Muscle layer of colon (tissue), 2 donors: ENCODE data around the gene UHMK1.

Experiments
- H3K27ac ChIP-seq: one replicate; pipeline ENCODE4 v1.7.0; 2013; ENCODE audit warnings: low read depth, mild to moderate bottlenecking, low read length, moderate library complexity
- H3K27me3 ChIP-seq, 2 donors: one replicate each; pipeline ENCODE4 v1.7.0; 2013; ENCODE audit warnings: low read length in 2 of 2, mild to moderate bottlenecking in 2 of 2; ENCODE audit not compliant: insufficient read depth in 2 of 2, control insufficient read depth in 1 of 2
- H3K36me3 ChIP-seq: one replicate; pipeline ENCODE4 v1.7.0; 2013; ENCODE audit warnings: mild to moderate bottlenecking, low read length; ENCODE audit not compliant: insufficient read depth
- H3K4me1 ChIP-seq: one replicate; pipeline ENCODE4 v1.7.0; 2013; ENCODE audit warnings: mild to moderate bottlenecking, low read length; ENCODE audit not compliant: insufficient read depth
- H3K4me3 ChIP-seq, 2 donors: one replicate each; pipeline ENCODE4 v1.7.0; 2013; ENCODE audit warnings: low read length in 2 of 2, low read depth in 1 of 2, mild to moderate bottlenecking in 1 of 2, moderate library complexity in 1 of 2
- H3K9ac ChIP-seq: one replicate; pipeline ENCODE4 v1.7.0; 2013; ENCODE audit warnings: low read length
- H3K9me3 ChIP-seq: one replicate; pipeline ENCODE4 v1.7.0; 2013; ENCODE audit warnings: mild to moderate bottlenecking, low read length
- donor health status: abdominal sarcoma.
- donor health status: Adenocarcinoma of cecum.

The UHMK1 gene

DNA sequence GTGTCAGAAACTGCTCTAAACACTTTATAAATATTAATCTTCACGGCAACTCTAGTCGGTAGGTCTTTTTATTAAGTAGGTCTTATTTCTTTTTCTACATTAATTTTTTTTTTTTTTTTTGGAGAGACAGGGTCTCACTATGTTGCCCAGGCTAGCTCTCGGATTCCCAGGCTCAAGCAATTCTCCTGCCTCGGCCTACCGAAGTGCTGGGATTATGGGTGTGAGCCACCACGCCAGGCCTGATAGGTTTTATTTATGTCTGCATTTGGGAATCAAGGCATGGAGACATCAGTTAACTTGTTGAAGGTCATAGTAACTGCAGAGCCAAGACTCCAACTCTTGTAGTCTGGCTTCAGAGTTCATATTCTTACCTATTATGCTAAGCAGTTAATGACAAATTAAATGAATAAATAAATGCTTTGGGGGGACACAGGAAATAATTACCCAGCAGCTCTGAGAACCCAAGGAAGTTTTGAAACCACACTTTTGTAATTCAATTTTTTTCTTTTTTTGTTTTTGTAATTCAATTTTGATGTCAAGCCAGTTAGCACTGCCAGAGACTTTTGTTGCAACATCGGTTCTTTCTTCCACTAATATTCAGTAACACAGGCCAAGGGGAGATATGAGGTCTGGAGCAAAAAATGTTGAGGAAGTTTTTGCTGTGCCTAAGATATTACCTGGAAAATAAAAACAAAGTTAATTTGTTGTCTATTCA lies 54.5 kb downstream of the UHMK1 start:
- H3K36me3 ChIP-seq = no peaks in the 10 kb centered on the region
- peaks cover 7% of the 10 kb centered on the region for H3K4me1 ChIP-seq
- H3K9me3 ChIP-seq = no peaks in the 10 kb centered on the region
- no peak overlapping the region for H3K9ac ChIP-seq
- H3K27ac ChIP-seq = no peak overlapping the region
- H3K4me3 ChIP-seq = no peak overlapping the region
- no peaks in the 10 kb centered on the region for H3K27me3 ChIP-seq

GRCh38 chr1:162552684-162553252 lies 55.1 kb downstream of the UHMK1 start:
- Histone ChIP-seq H3K4me1 (peaks cover 7% of the 10 kb centered on the region), H3K27ac (no peak overlapping the region), H3K27me3 (no peaks in the 10 kb centered on the region), H3K9ac (no peak overlapping the region), H3K4me3 (no peak overlapping the region), H3K9me3 (no peaks in the 10 kb centered on the region), H3K36me3 (no peaks in the 10 kb centered on the region)

DNA sequence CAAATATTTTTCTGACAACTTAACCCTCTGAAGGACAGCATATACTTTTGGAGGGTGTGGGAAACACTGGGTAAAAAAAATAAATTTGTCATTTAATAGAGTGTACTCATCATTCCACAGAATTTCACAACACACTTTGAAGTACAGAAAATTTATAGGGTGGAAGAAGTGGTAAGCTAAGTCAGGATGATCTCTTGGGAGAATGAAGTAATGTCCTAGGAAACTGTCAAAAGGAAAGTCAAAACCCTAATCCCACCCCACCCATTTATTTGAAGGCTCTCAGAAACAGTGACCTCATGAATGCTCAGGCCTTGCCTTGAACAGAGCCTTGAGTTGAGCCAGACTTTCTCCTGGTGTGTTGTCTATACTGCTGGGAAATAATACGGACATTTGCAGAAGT lies 56.6 kb downstream of the UHMK1 start:
- no peak overlapping the region for H3K27ac ChIP-seq
- H3K36me3 ChIP-seq = no peaks in the 10 kb centered on the region
- H3K4me1 ChIP-seq = peaks cover under 1% of the 10 kb centered on the region
- no peak overlapping the region for H3K9ac ChIP-seq
- no peaks in the 10 kb centered on the region for H3K27me3 ChIP-seq
- no peaks in the 10 kb centered on the region for H3K9me3 ChIP-seq
- H3K4me3 ChIP-seq = no peak overlapping the region

DNA sequence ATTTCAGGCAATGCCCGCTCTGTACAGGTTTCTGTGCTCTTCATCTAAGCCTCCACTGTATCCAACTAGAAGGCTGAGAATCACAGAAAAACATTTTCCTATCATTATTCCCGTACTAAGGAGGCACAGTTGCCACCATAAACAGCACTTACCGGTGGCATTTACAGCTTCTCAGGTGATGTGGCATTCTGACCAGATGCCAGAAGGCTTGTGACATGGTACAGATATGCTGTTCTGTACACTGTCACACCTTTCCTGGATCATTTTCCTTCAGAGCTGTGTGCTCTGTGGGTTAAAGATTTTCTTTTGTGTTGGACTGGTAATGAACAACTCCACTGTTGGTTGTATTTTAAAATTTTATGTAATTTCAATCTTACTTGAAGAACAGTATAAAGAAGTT lies 59.9 kb downstream of the UHMK1 start:
- H3K27ac ChIP-seq = no peak overlapping the region
- no peak overlapping the region for H3K9ac ChIP-seq
- H3K4me3 ChIP-seq = no peak overlapping the region
- no peaks in the 10 kb centered on the region for H3K36me3 ChIP-seq
- H3K27me3 ChIP-seq = no peaks in the 10 kb centered on the region
- peaks cover 6% of the 10 kb centered on the region for H3K4me1 ChIP-seq
- H3K9me3 ChIP-seq = no peaks in the 10 kb centered on the region

- Histone ChIP-seq H3K36me3 (no peaks in the 10 kb centered on the region), H3K9me3 (no peaks in the 10 kb centered on the region), H3K9ac (peak overlapping the region; percentile 68), H3K27ac (peak overlapping the region; percentile 98), H3K27me3 (no peaks in the 10 kb centered on the region), H3K4me1 (peaks cover 12% of the 10 kb centered on the region), H3K4me3 (peak overlapping the region; percentile 62 to 71)
Measured at GRCh38 chr1:162560303-162561036, 62.9 kb downstream of the UHMK1 start.

GRCh38 chr1:162561037-162561615 lies 63.5 kb downstream of the UHMK1 start:
- no peaks in the 10 kb centered on the region for H3K27me3 ChIP-seq
- H3K9me3 ChIP-seq = no peaks in the 10 kb centered on the region
- H3K9ac ChIP-seq = peak overlapping the region; percentile 68
- peak overlapping the region; percentile 71 to 75 for H3K4me3 ChIP-seq
- peak overlapping the region; percentile 98 for H3K27ac ChIP-seq
- peaks cover 12% of the 10 kb centered on the region for H3K4me1 ChIP-seq
- no peaks in the 10 kb centered on the region for H3K36me3 ChIP-seq

DNA sequence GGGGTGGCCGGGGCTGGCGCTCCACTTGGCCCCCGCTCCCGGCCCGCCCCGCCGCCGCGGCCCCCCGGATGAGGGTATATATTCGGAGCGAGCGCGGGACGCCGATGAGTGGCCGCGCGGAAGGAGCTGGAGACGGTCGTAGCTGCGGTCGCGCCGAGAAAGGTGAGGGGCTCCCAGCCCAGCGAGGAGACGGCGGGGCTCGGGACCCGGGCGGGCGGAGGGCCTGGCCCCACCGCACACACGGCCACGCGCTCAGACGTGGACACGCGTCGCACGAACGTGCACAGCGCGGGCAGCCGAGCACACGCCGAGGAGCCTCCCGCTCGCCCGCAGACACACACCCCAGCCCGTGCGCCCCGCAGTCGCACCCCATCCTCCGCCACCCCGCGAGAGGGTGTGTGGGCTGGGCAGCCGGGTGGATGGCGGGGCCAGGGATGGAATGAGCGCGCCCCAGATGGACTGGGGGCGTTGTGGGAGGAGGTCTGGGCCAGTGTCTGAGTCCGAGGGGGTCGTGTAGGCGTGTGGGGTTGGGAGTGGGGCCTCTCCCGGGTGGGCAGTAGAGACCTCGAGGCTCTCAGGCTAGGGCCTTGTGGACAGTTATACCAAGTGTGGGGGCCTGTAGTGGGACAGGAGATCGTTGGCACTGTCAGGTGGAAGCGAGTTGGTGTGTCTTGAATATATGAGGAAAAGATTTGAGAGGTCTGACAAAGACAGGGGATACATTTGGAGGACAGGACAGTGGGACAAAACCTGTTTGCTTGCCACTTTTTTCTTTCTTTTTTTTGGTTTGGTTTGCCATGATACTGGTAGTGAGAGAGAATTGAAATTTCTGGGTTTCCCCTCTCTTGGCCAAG lies 64.2 kb downstream of the UHMK1 start, which contains the start of gene UAP1:
Gene UAP1, plus strand, starts transcription at position 107 of the 854 bp plus-strand sequence. CDS start 4,347 bp downstream, outside the sequence.
- Histone ChIP-seq H3K27ac (peak within 1 kb of the TSS; percentile 98), H3K4me1 (peaks cover 14% of the 10 kb centered on the region)

DNA sequence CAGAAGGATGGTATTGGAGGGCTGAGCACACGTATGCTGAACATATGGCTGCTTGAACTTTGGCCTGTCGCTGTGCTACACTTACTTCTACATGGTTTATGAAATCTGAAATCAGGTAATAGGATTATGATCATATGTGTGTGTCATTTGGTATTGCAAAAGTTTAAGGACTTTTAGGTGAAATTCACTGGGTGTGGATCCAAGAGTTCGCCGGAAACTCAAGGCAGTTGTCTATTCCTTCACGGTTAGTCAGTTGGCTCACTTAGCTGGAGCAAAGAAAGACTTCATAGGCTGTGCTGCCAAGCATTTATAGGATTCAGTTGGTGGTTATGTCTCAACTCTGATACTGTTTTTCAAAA lies 64.8 kb downstream of the UHMK1 start:
- no peaks in the 10 kb centered on the region for H3K27me3 ChIP-seq
- H3K9ac ChIP-seq = peak overlapping the region; percentile 73
- H3K4me3 ChIP-seq = peak overlapping the region; percentile 63 to 75
- no peaks in the 10 kb centered on the region for H3K9me3 ChIP-seq
- peaks cover 17% of the 10 kb centered on the region for H3K4me1 ChIP-seq
- H3K27ac ChIP-seq = peak overlapping the region; percentile 94
- H3K36me3 ChIP-seq = peaks cover 6% of the 10 kb centered on the region

More for the DNA sequence above, 64.2 kb downstream of the UHMK1 start, which contains the start of gene UAP1:
- Histone ChIP-seq H3K27me3 (no peaks in the 10 kb centered on the region), H3K9ac (peak within 1 kb of the TSS; percentile 73), H3K9me3 (no peaks in the 10 kb centered on the region), H3K36me3 (peaks cover 2% of the 10 kb centered on the region), H3K4me3 (peak within 1 kb of the TSS; percentile 71 to 75)

- Histone ChIP-seq H3K4me1 (peaks cover 26% of the 10 kb centered on the region), H3K27me3 (no peaks in the 10 kb centered on the region), H3K9ac (no peak overlapping the region), H3K4me3 (no peak overlapping the region), H3K36me3 (peaks cover 13% of the 10 kb centered on the region), H3K9me3 (no peaks in the 10 kb centered on the region), H3K27ac (no peak overlapping the region)
Measured at GRCh38 chr1:162564762-162565218, 67.2 kb downstream of the UHMK1 start.

GRCh38 chr1:162565460-162565859 lies 67.8 kb downstream of the UHMK1 start:
- Histone ChIP-seq H3K27ac (no peak overlapping the region), H3K4me3 (no peak overlapping the region), H3K9ac (no peak overlapping the region), H3K36me3 (peaks cover 13% of the 10 kb centered on the region), H3K9me3 (no peaks in the 10 kb centered on the region), H3K27me3 (no peaks in the 10 kb centered on the region), H3K4me1 (peaks cover 24% of the 10 kb centered on the region)
